Activated CD4-positive, alpha-beta T cell treated with anti-CD3 and anti-CD28 coated beads, Interleukin-2, Interleukin-4, amounts not matched to agents 100 ng/mL and 50 ng/mL, durations not matched to agents 16 hours and 8 hours (primary cell): Measurements from ENCODE around the gene TUBG2.
A peak's percentile ranks its signal among the peaks of the same experiment; 100 is the strongest.

Source experiments
- DNase-seq: peaks from one replicate; pipeline ENCODE4 v3.0.0-alpha.2; 2020; ENCODE audit warnings: low spot score

Gene TUBG2

GRCh38 chr17:42697108-42697811 lies 38.2 kb downstream of the TUBG2 start:
- DNase-seq, result no peak

- DNase-seq, result no peak
Measured at GRCh38 chr17:42698736-42699414, 39.8 kb downstream of the TUBG2 start.

- no peak for DNase-seq
Measured at GRCh38 chr17:42699415-42699740, 40.3 kb downstream of the TUBG2 start.

GRCh38 chr17:42700586-42701289 lies 41.7 kb downstream of the TUBG2 start:
- no peak for DNase-seq

- DNase-seq, result no peak
Measured at GRCh38 chr17:42702446-42702845, 43.4 kb downstream of the TUBG2 start.

GRCh38 chr17:42704490-42704836 lies 45.4 kb downstream of the TUBG2 start:
- peak; percentile 60 for DNase-seq

- DNase-seq, result peak; percentile 94
Measured at GRCh38 chr17:42704837-42705494, 45.9 kb downstream of the TUBG2 start.

- peak; percentile 91 for DNase-seq
Measured at GRCh38 chr17:42706732-42707131, 47.6 kb downstream of the TUBG2 start.

GRCh38 chr17:42708588-42708987 lies 49.5 kb downstream of the TUBG2 start:
- DNase-seq, result no peak

- DNase-seq, result no peak
Measured at GRCh38 chr17:42709561-42709960, 50.5 kb downstream of the TUBG2 start.
